Stimulated activated CD4-positive, alpha-beta T cell treated with anti-CD3 and anti-CD28 coated beads, Interleukin-15, amount 100 ng/mL, for 1 hour (primary cell): ENCODE results near the gene NARS2.
"Not testable (repeated sequence)": the region's sequence is repeated elsewhere in the genome, so short reads cannot be mapped to it uniquely, and the experiment has no call there.

Experiments used
- DNase-seq, 2 donors: peaks; one replicate each; pipeline ENCODE4 v3.0.0-alpha.2; 2020; ENCODE audit warnings: low read depth in 1 of 2, low spot score in 1 of 2

Gene NARS2

DNA sequence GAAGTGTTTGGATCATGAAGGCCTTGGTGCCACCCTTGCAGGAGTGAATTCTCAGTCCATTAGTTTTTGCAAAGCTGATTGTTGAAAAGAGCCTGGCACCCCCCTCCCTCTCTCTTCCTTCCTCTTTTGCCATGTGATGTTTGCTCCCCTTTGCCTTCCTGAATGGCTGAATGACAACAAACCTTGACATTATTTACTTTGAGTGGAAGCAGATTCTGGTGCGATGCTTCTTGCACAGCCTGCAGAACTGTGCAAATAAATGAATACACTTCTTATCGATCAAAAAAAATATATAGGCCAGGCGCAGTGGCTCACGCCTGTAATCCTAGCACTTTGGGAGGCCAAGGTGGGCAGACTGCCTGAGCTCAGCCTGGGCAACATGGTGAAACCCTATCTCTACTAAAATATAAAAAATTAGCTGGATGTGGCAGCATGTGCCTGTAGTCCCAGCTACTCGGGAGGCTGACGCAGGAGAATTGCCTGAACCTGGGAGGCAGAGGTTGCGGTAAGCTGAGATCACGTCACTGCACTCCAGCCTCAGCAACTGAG is 2.0 kb upstream of the NARS2 start:
- no peak for DNase-seq

DNA sequence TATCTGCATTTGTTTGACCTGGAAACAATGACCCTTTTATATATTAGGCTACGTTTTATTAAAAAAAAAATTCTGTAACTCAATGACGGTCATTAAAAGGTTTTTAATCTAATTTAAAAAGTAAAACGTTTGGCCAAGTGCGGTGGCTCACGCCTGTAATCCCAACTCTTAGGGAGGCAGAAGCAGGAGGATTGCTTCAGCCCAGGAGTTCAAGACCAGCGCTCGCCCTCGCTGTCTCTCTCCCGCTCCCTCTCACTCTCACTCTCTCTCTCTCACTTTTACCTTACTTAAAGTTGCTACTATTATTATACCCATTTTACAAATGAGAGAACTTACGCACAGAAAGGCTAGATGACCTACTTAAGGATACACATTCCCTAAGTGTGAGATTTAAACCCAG is 814 bp upstream of the NARS2 start:
- no peak for DNase-seq

DNA sequence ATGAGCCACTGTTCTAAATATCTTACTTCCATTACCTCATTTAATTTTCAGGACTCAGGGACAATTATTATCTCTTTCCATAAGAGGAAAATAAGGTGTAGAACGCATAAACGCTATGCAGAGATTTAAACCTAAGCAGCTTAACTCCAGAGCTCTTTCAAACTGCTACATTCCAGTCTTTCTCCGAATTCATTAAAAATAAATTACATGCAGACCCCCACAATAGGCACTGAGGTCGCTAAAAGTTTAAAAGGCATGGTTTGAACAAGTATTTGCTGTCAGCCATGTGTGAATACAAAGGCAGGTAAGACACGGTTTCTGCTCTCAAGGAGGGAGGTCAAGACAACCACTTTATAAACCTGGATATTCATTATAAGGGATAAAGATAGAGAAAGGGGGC is 983 bp downstream of the NARS2 start:
- no peak for DNase-seq

DNA sequence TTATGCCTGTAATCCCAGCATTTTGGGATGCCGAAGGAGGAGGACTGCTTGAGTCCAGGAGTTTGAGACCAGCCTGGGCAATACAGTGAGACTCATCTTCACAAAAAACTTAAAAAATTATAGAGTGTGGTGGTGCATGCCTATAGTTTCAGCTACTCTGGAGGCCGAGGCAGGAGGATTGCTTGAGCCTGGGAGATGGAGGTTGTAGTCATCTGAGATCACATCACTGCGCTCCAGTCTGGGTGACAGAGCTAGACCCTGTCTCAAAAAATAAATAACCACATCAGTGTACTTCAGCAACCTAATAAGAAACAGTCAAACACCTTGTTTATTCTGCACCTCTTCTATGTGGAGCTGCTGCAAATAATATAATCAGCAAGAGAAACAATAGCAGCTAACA is 1.4 kb downstream of the NARS2 start:
- no peak for DNase-seq

DNA sequence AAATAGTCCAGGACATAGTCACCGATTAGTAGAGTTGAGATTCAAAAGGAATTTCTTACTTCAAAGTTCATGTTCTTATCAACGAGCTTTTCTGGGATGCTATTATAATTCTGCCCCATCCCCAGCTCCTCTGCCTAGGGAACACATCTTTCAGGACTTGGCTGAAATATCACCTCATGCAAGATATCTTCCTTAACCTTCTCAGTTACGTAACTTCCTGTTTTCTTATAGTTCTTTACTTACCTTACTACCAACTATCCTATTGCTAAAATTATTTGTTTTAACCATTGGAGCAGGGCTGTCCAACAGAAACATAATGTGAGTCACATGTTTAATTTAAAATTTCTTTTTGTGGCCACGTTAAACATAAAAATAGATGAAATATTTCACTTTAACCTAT is 2.3 kb downstream of the NARS2 start:
- DNase-seq, result no peak

DNA sequence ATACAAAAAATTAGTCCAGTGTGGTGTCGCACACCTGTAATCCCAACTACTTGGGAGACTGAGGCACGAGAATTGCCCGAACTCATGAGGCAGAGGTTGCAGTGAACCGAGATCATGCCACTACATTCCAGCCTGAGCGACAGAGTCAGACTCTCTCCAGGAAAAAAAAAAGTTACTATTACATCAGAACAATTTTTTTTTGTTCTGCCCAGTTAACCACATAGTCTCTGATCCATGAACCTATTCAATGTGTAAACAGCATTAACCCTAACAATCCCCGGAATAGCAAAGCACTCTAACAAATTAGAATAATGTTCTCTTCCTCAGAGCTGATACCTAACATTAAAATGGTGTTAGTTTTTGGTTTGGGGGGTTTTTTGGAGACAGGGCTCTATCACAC is 4.6 kb downstream of the NARS2 start:
- no peak for DNase-seq

DNA sequence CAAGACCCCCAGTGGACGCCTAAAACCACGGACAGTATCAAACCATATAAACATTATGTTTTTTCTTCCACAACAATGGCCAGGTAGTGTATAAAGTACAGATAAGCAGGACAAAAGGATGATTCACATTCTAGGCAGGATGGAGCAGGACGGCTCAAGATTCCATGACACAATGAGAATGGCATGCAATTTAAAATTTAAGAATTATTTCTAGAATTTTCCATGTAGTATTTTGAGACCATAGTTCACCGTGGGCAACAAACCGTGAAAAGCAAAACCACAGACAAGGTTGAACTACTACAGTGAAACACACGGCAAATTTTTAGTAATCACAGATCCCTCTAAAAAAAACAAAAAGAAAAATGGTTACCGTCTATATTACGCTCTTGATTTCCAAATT is 7.5 kb downstream of the NARS2 start:
- no peak for DNase-seq

DNA sequence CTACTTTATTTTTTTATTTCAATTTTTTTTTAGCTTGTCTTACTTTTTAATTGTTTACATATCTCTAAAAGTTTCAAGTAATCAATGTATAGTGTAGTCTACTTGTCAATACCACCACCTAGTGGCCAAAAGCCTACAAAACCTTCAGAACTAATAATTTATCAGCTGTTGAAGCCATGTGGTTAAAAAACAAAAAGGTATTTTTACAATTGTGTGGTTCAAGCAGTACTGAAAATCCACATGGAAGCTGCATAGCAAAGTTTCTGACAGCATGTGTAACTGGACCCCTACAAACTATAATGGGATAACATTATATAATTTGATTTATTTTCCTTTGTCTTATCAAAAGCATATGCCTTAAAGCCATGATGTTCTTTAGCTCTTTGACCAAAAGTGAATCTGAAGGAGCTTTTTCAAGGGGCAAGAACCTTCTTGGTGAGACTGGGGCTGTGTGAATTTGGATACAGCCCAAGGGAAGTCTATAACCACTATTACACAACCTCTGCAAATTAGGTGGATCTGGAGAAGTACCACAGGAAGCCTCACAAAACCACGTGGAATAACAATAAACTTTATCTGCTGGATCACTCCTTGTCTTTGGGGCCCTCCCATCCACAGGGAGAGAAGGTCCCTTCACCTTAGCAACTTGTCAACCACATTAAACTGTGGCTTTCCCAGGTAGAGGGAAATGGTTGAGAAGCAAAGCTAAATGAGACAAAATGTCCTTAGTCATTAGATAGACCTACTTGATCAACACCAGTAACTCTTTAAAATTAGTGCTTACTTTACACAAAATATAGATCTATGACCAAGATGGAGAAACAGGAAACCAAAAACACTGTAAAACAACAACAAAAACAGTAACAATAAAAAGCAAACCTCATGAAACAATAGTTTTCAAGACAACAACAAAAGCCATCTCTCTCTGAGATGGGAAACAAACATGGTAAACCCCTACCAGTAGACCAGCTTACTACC is 9.9 kb downstream of the NARS2 start:
- DNase-seq, result no peak

DNA sequence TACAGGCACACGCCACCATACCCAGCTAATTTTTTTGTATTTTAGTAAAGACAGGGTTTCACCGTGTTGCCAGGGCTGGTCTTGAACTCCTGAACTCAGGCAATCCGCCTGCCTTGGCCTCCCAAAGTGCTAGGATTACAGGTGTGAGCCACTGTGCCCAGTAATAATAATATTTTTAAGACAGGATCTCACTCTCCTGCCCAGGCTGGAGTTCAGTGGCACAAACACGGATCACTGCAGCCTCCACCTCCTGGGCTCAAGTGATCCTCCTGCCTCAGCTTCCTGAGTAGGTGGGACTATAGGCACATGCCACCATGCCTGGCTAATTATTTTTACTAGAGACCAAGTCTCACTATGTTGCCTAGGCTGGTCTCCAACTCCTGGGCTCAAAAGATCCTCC is 10.6 kb downstream of the NARS2 start:
- not testable (repeated sequence) for DNase-seq

DNA sequence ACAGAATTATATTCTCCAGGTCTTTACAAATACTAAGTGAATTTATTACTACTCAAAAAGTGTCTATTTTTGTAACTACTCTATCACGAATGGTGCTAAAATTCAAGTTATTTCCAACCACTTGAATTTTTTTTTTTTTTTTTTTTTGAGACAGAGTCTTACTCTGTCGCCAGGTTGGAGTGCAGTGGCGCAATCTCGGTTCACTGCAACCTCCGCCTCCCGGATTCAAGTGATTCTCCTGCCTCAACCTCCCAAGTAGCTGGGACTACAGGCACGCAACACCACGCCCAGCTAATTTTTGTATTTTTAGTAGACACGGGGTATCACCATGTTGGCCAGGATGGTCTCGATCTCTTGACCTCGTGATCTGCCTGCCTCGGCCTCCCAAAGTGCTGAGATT is 11.6 kb downstream of the NARS2 start:
- DNase-seq, result not testable (repeated sequence)

DNA sequence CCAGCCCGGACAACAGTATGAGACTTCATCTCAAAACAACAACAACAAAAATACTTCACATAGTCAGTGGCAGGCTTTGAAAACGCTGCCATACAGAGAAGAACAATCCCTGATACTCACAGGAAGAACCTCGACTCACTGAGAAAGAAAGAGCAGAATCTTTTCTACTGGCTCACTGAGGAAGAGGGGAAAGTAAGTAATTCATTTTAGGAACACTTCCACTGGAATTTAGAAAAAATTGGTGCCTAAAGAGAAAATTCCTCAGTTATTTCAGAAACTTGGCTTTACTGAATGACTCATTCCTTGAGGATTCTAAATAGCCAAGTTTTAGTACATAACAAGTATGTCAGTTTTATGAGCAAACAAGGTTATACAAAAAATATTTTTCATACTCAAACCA is 12.3 kb downstream of the NARS2 start:
- no peak for DNase-seq

DNA sequence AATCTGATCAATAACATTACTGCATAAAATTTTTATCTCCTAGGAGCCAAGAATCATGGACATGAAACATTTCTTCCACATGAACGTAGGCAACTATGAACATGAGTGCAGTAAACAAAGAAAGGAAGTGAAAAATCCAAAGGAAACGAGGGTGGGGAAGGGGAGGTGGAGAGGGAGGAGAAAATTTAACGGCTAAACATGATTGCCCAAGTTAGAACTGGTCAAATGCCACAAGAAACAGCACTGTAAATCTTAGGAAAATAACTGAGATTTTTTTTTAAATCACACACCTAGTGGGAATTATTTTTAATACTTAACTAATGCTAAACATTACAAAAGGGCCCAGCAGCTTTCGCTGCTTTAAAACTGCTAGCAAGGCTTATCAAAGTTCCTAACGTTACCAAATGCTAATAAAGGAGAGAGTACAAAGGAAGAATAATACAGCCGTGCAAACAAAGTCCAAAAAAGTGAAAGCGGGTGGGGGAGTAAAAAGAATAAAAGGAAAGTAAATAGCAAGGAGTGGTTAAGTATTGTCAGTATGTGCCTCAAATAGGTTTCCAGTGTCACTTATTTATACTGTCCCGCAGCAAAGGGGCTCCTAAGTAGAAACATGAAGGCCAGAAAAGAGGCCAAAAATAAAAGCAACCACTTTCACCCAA is 13.7 kb downstream of the NARS2 start:
- DNase-seq, result no peak

DNA sequence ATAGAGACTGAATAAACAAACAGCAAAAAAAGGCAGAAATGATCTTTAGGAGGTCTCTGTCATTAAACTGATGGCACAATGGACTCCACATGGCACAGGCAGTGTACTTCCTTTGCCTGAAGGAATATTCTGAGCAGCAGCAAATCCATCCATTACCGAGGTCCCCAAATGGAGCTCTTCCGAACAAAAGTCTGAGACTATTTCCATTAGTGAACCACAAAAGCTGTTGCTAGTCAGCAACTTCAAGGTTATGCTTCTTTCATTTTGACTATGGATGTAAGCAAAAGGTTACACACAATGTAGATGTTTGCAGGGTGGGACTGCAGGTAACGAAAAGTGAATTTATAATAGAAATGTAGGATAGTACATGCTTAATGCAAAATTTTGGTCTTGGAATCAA is 14.5 kb downstream of the NARS2 start:
- no peak for DNase-seq

DNA sequence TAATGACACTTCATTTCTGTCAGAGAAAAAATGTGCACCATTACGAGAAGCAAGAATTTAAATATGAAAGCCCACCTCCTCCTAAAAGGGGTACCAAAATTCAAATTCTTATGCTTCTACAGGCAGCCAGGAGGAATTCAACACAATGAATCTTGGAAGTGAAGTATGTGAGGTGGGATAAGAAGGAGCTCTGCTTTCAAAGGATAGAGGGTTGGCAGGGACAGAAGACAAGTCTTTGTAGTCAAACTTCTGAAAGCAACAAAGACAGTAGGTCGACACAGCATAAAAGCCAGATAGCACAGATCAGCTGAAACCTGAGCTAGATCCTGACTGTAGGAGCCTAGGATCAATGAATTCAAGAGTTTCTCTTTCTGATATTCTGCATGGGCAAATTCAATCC is 17.4 kb downstream of the NARS2 start:
- DNase-seq, result no peak

DNA sequence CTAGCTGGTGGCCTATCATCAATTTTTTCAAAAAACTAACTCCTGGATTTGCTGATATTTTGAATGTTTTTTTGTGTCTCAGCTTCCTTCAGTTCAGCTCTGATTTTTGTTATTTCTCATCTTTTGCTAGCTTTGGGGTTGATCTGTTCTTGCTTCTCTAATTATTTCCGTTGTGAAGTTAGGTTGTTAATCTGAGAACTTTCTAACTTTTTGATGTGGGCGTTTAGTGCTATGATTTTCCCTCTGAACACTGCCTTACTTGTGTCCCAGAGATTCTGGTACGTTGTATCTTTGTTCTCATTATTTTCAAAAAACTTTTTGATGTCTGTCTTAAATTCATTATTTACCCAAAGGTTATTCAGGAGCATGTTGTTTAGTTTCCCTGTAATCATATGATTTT is 19.1 kb downstream of the NARS2 start:
- DNase-seq, result no peak

DNA sequence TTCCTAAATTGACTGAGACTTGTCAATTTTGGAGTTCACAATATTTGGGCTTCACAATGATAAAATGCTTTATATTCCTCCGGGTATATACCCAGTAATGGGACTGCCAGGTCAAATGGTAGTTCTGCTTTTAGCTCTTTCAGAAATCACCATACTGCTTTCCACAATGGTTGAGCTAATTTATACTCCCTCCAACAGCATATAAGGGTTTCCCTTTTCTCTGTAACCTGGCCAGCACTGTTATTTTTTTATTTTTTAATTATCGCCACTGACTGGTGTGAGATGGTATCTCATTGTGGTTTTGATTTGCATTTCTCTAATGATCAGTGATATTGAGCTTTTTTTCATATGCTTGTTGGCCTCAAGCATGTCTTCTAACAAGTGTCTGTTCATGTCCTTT is 21.8 kb downstream of the NARS2 start:
- no peak for DNase-seq

DNA sequence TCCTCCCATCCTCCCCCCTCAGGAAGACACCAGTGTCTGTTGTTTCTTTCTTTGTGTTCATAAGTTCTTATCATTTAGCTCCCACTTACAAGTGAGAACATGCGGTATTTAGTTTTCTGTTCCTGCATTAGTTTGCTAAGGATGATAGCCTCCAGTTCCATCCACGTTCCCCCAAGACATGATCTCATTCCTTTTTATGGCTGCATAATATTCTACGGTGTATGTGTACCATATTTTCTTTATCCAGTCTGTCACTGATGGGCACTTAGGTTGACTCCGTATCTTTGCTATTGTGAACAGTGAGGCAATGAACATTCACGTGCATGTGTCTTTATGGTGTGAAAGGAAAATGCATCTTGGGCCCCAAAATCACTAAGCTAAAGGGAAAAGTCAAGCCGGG is 22.5 kb downstream of the NARS2 start:
- DNase-seq, result not testable (repeated sequence)

DNA sequence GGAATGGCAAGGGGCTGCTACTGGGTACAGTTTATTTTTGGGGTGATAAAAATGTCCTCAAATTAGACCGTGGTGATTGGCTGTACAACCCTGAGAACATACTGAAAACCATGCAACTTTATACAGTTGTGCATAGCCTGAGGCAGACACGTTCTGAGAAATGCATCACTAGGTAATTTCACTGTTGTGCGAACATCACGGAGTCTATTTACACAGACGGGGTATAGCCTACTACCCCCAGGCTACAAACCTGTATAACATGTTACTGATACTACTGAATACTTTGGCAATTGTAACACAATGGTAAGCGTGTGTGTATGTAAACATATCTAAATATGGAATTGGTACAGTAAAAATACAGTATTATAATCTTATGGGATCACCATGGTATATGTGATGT is 23.6 kb downstream of the NARS2 start:
- no peak for DNase-seq

DNA sequence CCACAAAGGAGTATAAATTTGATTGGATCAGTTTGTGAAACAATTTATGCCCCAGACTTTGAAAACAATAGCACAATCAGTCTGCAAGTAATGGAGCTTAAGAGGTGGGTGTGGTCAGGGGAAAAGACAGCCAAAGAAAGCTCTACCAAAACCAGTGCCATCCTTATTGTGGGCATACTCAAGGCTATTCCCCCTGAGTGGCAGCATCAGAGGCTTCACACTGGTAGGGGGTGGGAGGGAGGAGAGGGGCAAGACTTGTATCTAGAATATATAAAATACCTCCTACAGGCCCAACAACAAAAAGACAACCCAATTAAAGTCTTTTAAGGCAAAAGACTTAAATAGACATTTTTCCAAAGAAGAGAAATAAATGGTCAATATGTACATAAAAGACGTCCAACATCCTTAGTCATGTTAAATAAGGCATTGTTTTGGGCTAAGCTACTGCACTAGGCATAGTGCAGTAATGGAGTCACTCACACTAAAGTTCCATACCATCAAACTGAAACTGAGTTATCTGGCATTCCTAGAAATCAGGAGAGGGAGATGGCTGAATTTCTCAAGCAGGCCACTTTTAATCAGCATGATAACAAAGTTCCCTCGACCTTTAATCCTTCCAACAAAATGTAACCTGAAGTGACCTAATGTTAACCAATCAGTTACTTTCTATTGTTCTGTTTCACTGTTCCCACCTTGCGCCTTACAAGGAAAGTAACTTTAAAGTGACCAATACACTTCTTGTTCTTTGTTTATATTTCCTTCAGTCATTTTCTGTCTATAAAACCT is 24.8 kb downstream of the NARS2 start:
- no peak for DNase-seq

DNA sequence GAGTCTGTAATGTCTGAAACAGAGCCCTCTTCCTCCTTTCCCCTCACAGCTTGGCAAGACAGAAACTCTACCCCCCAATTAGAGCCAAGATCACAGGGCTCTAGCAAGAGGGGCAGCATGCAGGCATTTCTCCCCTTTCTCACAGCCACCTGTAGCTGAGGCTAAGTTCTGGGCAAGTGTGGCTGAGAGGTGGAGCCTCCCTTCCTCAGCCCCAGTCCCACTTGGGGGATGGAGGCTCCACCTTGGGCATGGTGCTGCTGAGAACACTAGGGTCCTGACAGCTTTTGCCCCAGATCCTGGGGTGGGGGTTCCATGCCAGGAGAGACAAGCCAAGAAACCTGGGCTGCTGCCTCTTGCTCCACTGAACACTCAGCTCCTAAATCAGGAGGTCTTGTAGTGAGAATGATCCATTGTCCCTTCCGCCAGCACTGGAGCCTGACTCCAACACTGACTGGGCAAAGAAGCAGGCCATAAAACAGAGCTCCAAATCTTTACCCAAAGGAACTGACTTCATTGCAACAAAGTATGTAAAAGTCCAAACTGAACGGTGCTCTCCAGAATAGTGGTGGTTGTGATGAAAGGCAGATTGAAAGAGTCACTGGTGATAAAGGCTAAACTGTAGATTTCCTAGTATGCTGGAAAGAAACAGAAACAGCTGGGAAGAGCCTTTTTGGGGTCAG is 25.6 kb downstream of the NARS2 start:
- no peak for DNase-seq
